Pancreas (tissue), 10 donors: Measurements from ENCODE around the gene B4GALNT4. TPM values are rescaled to one million over a fixed set of nuclear protein-coding genes. Genes with fewer than 3 reads are reported as not detected.

ENCODE experiments used
- ATAC-seq, 4 donors: fragments of 200-7000 bp; cut with Tn5 transposase; one replicate each; pipeline versions ENCODE4 v1.8.0 to v1.9.1; 2020; ENCODE audit warnings: mild to moderate bottlenecking in 4 of 4, moderate library complexity in 4 of 4
- DNase-seq, 6 donors: peaks; one replicate each; pipeline ENCODE4 v3.0.0-alpha.2; 2020
- FAIRE-seq: peaks from 2 replicates; lab custom pipeline; 2012; peaks lifted over from hg19 to GRCh38; lab: Jason Lieb, UNC
- H3K27ac ChIP-seq, 4 donors: fragments of 200-600 bp; sonication (generic); 1 replicate in 3 of 4; 2 replicates in 1 of 4; pipeline versions ENCODE4 v1.5.0 to v1.8.0; 2020
- H3K27me3 ChIP-seq, 4 donors: fragments of 200-600 bp; one replicate each; pipeline ENCODE4 v1.8.0; 2021
- H3K36me3 ChIP-seq, 3 donors: fragments of 200-600 bp; sonication (generic) in 1 of 3; one replicate each; pipeline versions ENCODE4 v1.5.0 to v1.8.0; 2020 to 2021
- H3K4me1 ChIP-seq, 3 donors: fragments of 200-600 bp; one replicate each; pipeline ENCODE4 v1.8.0; 2021
- H3K4me3 ChIP-seq, 4 donors: fragments of 200-600 bp; sonication (generic) in 2 of 4; one replicate each; pipeline versions ENCODE4 v1.5.0 to v1.8.0; 2020 to 2021
- H3K9me3 ChIP-seq, 4 donors: fragments of 200-600 bp; one replicate each; pipeline ENCODE4 v1.8.0; 2021
- WGBS, 2 donors: extraction: QIAGEN DNeasy Blood & Tissue Kit; methylation state at CpG; one replicate each; pipeline ENCODE4 v1.1.7; 2013; 5-methylcytosine and 5-hydroxymethylcytosine counted together
- intact Hi-C, 3 donors: fragments of 100-400 bp; cut with DNase I; formaldehyde crosslinking; loops; one replicate each; pipeline versions ENCODE4 v1.11.1 to v1.14.2; 2022
- polyA plus RNA-seq, 2 donors: library from polyadenylated mRNA; stranded (reverse); fragments of 200-250 nt; gene quantifications; one replicate each; pipeline ENCODE4 v1.2.3, GENCODE V29; 2013
- total RNA-seq, 6 donors: library from RNA; stranded (reverse); fragmentation: NEBNext Ultra II Directional in 4 of 6; extraction: Animal tissue kit (Norgen Biotek cat#: 25700) in 4 of 6; gene quantifications; one replicate each; pipeline versions ENCODE4 v1.2.1 to v1.2.4, GENCODE V29; 2021 to 2023
- TF ChIP-seq, protein P1 (sequence below), 4 donors: fragments of 200-600 bp; sonication (generic) in 3 of 4; IDR thresholded peaks; one replicate each; pipeline versions ENCODE4 v1.5.0 to v1.8.0; 2021; ENCODE audit warnings: antibody characterized with exemption in 4 of 4
- donor health status: healthy with polysubstance abuse.
- donor health status: DM: no; HTN: no; CAD: no; lungs with moderate emphysema.
- donor health status: DM: no; HTN: no; CAD: no.
- donor health status: control.
- donor health status: control.
- donor health status: Bipolar disorder and iron deficiency.
- donor health status: DM: yes; HTN: yes; CAD: no.
- donor health status: DM: no; HTN: no; CAD: no.
- donor health status: DM: no; HTN: no; CAD: no.
- donor health status: DM: yes; HTN: yes; CAD: no.

The B4GALNT4 gene
- total and polyA plus RNA-seq, 8 donors: 0.95 to 25.9 (median 2.0) TPM

DNA sequence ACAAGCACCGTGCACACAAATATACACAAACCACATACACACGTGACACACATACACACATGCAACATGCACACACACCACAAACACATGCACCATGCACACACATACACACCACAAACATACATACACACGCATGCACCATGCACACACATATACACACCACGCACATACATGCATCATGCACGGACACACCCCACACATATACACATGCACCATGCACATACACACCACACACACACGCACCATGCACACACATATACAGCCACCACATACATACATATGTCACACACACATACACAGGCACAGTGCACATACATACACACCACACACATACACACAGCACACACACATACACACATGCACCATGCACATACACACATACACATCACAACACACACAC, 12.7 kb upstream of the B4GALNT4 start:
- Histone ChIP-seq H3K27ac (no peak overlapping the region), H3K4me3 (no peak overlapping the region), H3K27me3 (no peaks in the 10 kb centered on the region), H3K9me3 (no peaks in the 10 kb centered on the region), H3K36me3 (no peaks in the 10 kb centered on the region), H3K4me1 (peaks cover 17 to 28% (median 20%) of the 10 kb centered on the region in 3 donors)
- WGBS, 2 donors: 67% methylated on average over 6 of the region's 6 CpGs
- TF ChIP-seq, protein P1, sequence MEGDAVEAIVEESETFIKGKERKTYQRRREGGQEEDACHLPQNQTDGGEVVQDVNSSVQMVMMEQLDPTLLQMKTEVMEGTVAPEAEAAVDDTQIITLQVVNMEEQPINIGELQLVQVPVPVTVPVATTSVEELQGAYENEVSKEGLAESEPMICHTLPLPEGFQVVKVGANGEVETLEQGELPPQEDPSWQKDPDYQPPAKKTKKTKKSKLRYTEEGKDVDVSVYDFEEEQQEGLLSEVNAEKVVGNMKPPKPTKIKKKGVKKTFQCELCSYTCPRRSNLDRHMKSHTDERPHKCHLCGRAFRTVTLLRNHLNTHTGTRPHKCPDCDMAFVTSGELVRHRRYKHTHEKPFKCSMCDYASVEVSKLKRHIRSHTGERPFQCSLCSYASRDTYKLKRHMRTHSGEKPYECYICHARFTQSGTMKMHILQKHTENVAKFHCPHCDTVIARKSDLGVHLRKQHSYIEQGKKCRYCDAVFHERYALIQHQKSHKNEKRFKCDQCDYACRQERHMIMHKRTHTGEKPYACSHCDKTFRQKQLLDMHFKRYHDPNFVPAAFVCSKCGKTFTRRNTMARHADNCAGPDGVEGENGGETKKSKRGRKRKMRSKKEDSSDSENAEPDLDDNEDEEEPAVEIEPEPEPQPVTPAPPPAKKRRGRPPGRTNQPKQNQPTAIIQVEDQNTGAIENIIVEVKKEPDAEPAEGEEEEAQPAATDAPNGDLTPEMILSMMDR (IDR thresholded peaks at IDR 0.05): no peak
- FAIRE-seq (no peak), DNase-seq (no peak), ATAC-seq (no peak)
- intact Hi-C loops: loop anchor here in 1 of 3 donors (10.0 kb wide), 1 partner anchor 52 kb away; the partner anchor contains the start of gene IFITM2

DNA sequence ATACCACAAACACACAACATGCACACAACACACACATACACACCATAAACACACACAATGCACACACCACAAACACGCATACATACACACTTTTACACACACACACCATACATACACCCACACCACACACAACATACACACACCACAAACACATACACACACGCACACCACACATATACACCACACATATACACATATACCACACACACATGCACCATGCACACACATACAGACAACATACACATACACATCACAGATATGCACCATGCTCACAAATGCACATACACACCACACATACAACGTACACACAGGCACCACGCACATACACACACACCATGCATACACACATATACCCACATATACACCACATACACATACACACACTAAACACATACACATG, 11.7 kb upstream of the B4GALNT4 start:
- Histone ChIP-seq H3K27ac (no peak overlapping the region), H3K27me3 (no peaks in the 10 kb centered on the region), H3K36me3 (no peaks in the 10 kb centered on the region), H3K9me3 (no peaks in the 10 kb centered on the region), H3K4me1 (peaks cover 17 to 27% (median 18%) of the 10 kb centered on the region in 3 donors), H3K4me3 (no peak overlapping the region)
- 77 to 89% methylated on average over 4 of the region's 4 CpGs for WGBS, 2 donors
- ATAC-seq (no peak), DNase-seq (no peak), FAIRE-seq (no peak)
- TF ChIP-seq, protein P1 (IDR thresholded peaks at IDR 0.05): no peak
- intact Hi-C loops: loop anchor here in 1 of 3 donors (10.0 kb wide), 1 partner anchor 53 kb away; the partner anchor contains the start of gene IFITM2

DNA sequence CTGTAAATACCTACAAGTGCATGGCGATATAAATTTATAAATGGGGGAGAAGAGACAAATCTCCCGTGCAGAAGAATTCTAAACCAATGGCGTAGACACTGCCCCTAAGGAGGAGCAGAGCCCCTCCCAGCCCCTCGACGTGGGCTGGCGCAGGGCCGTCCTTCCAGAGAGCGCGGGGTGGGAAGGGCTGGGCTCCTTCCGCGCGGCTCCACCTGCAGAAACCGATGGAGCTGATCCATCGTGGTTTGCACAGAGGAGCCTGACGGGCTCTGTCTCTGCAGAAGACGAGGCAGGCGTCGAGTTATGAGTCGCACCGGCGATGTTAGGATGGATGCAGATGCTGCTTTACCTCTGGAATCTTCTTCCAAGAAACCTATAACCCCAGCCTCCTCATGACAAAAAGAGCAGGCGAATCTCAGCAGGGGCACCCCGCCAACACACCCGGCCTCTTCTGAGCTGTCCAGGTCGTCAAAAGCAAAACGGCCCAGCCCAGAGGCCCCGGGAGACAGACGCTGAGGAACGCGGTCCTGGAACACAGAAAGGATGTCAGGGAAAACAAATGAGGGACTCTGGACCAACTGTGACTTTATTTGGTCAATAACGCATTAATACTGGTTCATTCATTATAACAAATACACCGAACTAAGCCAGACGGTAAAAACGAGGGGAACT, 11.0 kb upstream of the B4GALNT4 start:
- Histone ChIP-seq H3K27ac (no peak overlapping the region), H3K36me3 (no peaks in the 10 kb centered on the region), H3K4me1 (peaks cover 11 to 21% (median 13%) of the 10 kb centered on the region in 3 donors), H3K27me3 (no peaks in the 10 kb centered on the region), H3K9me3 (no peaks in the 10 kb centered on the region), H3K4me3 (no peak overlapping the region)
- TF ChIP-seq, protein P1 (IDR thresholded peaks at IDR 0.05): no peak
- DNase-seq: no peak
- WGBS, 2 donors: 31 to 53% methylated on average over 34 of the region's 34 CpGs
- ATAC-seq: no peak
- intact Hi-C loops: loop anchor here in 1 of 3 donors (10.0 kb wide), 1 partner anchor 53 kb away; the partner anchor contains the start of gene IFITM2
- FAIRE-seq: no peak

DNA sequence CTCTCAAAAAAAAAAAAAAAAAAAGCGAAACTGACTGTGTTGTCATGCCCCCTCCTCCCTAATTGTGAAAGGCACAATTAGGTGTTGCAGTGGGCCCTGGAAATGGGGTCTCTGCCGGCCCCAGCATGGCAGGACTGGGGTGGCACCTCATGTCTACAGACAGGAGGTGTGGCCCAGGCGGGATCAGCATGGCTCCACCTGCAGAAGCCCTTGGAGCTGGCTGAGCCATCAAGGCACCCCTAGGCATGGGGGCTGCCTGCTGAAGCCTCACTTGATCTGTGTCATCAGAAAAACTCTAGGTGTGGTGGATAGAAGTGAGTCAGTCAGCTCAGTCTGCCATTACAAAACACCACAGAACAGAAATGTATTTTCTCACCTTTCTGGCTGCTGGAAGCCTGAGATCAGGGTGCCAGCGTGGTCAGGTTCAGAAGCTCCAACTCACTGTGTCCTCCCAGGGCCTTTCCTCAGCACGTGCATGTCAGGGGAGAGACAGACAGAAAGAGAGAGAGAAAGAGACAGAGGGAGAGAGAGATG, 10.1 kb upstream of the B4GALNT4 start:
- WGBS, 2 donors: 66 to 72% methylated on average over 5 of the region's 5 CpGs
- ATAC-seq (no peak), DNase-seq (no peak), FAIRE-seq (no peak)
- intact Hi-C loops: loop anchor here in 1 of 3 donors (10.0 kb wide), 1 partner anchor 54 kb away; the partner anchor contains the start of gene IFITM2
- no peaks in the 10 kb centered on the region for H3K9me3 ChIP-seq
- H3K36me3 ChIP-seq: no peaks in the 10 kb centered on the region
- TF ChIP-seq, protein P1 (IDR thresholded peaks at IDR 0.05): no peak
- H3K27ac ChIP-seq: no peak overlapping the region
- peaks cover 7 to 13% (median 10%) of the 10 kb centered on the region in 3 donors for H3K4me1 ChIP-seq
- no peaks in the 10 kb centered on the region for H3K27me3 ChIP-seq
- no peak overlapping the region for H3K4me3 ChIP-seq
